Liver (tissue), 9 donors: Measurements from ENCODE around the gene C6orf132. TPM values are rescaled to one million over a fixed set of nuclear protein-coding genes. Genes with fewer than 3 reads are reported as not detected.

Experiments
- DNase-seq: peaks from one replicate; pipeline ENCODE4 v3.0.0-alpha.2; 2017; ENCODE audit warnings: low spot score
- H3K27ac ChIP-seq, 2 donors: one replicate each; pipeline ENCODE4 v1.7.0; 2013; ENCODE audit warnings: inconsistent platforms in 2 of 2, low read length in 2 of 2, control low read depth in 1 of 2, low read depth in 1 of 2, mild to moderate bottlenecking in 1 of 2
- H3K27me3 ChIP-seq, 4 donors: one replicate each; pipeline versions ENCODE4 v1.6.1 to v1.7.0; 2013; ENCODE audit warnings: low read length in 3 of 4, inconsistent platforms in 1 of 4, mild to moderate bottlenecking in 1 of 4, moderate library complexity in 1 of 4; ENCODE audit not compliant: control insufficient read depth in 4 of 4, insufficient read depth in 4 of 4
- H3K36me3 ChIP-seq, 4 donors: one replicate each; pipeline versions ENCODE4 v1.6.1 to v1.7.0; 2013; ENCODE audit warnings: low read length in 3 of 4, mild to moderate bottlenecking in 3 of 4, low read depth in 1 of 4, moderate library complexity in 1 of 4; ENCODE audit not compliant: control insufficient read depth in 4 of 4, insufficient read depth in 3 of 4
- H3K4me1 ChIP-seq, 4 donors: one replicate each; pipeline versions ENCODE4 v1.6.1 to v1.7.0; 2013; ENCODE audit warnings: low read length in 3 of 4, mild to moderate bottlenecking in 3 of 4, moderate library complexity in 1 of 4; ENCODE audit not compliant: control insufficient read depth in 4 of 4, insufficient read depth in 4 of 4
- H3K4me3 ChIP-seq, 3 donors: one replicate each; pipeline versions ENCODE4 v1.6.1 to v1.7.0; 2013; ENCODE audit warnings: low read length in 3 of 3, control low read depth in 1 of 3, low read depth in 1 of 3, mild to moderate bottlenecking in 1 of 3
- H3K9ac ChIP-seq, 2 donors: one replicate each; pipeline ENCODE4 v1.7.0; 2013; ENCODE audit warnings: low read length in 2 of 2, mild to moderate bottlenecking in 2 of 2, moderate library complexity in 2 of 2, control low read depth in 1 of 2, low read depth in 1 of 2
- H3K9me3 ChIP-seq, 4 donors: one replicate each; pipeline versions ENCODE4 v1.6.1 to v1.7.0; 2013; ENCODE audit warnings: low read length in 3 of 4; ENCODE audit not compliant: control insufficient read depth in 4 of 4
- FOXA1 ChIP-seq: IDR thresholded peaks from 2 replicates; pipeline ENCODE4 v1.6.1; 2016; ENCODE audit warnings: antibody characterized with exemption
- FOXA2 ChIP-seq: IDR thresholded peaks from 2 replicates; pipeline ENCODE4 v1.6.1; 2016; ENCODE audit warnings: antibody characterized with exemption
- HNF4A ChIP-seq, 2 donors: conservative IDR thresholded peaks; 2 replicates each; pipeline ENCODE4 v1.6.1; 2016; ENCODE audit warnings: antibody characterized with exemption in 2 of 2, mild to moderate bottlenecking in 2 of 2
- JUND ChIP-seq, 2 donors: IDR thresholded peaks; 2 replicates each; pipeline ENCODE4 v1.6.1; 2016; ENCODE audit warnings: antibody characterized with exemption in 2 of 2
- MAX ChIP-seq: IDR thresholded peaks from 2 replicates; pipeline ENCODE4 v1.6.1; 2016; ENCODE audit warnings: antibody characterized with exemption
- SP1 ChIP-seq: IDR thresholded peaks from 2 replicates; pipeline ENCODE4 v1.6.1; 2018; ENCODE audit warnings: antibody characterized with exemption, mild to moderate bottlenecking
- TAF1 ChIP-seq: conservative IDR thresholded peaks from 2 replicates; pipeline ENCODE4 v1.6.1; 2016; ENCODE audit warnings: antibody characterized with exemption, mild to moderate bottlenecking
- YY1 ChIP-seq: IDR thresholded peaks from 2 replicates; pipeline ENCODE4 v1.6.1; 2016; ENCODE audit warnings: antibody characterized with exemption, mild to moderate bottlenecking
- WGBS: extraction: QIAGEN DNeasy Blood & Tissue Kit; methylation state at CpG from one replicate; pipeline ENCODE4 v1.1.7; 2013; 5-methylcytosine and 5-hydroxymethylcytosine counted together
- polyA plus RNA-seq, 2 donors: library from polyadenylated mRNA; stranded (reverse) in 1 of 2; unstranded in 1 of 2; fragments of 200-250 nt in 1 of 2; fragments of >200 nt in 1 of 2; fragmentation: Nextera tagmentation in 1 of 2; extraction: Ambion mirVana in 1 of 2; gene quantifications; one replicate each; pipeline versions ENCODE4 v1.2.1 to v1.2.3, GENCODE V29; 2013 to 2015
- total RNA-seq, 2 donors: library from RNA; depleted of rRNA; stranded (reverse); fragments of >200 nt; gene quantifications; one replicate each; pipeline ENCODE4 v1.2.3, GENCODE V29; 2014
- TF ChIP-seq, protein P1 (sequence below): fragments of 150-350 bp; IDR thresholded peaks from 2 replicates; pipeline ENCODE4 v1.5.1; 2017; ENCODE audit warnings: improper control_type of control experiment, low read depth, low read length; ENCODE audit not compliant: missing input control
- donor health status: healthy.
- donor health status: healthy.
- donor health status: healthy.
- donor health status: healthy.
- donor health status: healthy.

The C6orf132 gene
- total and polyA plus RNA-seq, 4 donors = 0.07 to 0.25 (median 0.24) TPM; not detected in 1

DNA sequence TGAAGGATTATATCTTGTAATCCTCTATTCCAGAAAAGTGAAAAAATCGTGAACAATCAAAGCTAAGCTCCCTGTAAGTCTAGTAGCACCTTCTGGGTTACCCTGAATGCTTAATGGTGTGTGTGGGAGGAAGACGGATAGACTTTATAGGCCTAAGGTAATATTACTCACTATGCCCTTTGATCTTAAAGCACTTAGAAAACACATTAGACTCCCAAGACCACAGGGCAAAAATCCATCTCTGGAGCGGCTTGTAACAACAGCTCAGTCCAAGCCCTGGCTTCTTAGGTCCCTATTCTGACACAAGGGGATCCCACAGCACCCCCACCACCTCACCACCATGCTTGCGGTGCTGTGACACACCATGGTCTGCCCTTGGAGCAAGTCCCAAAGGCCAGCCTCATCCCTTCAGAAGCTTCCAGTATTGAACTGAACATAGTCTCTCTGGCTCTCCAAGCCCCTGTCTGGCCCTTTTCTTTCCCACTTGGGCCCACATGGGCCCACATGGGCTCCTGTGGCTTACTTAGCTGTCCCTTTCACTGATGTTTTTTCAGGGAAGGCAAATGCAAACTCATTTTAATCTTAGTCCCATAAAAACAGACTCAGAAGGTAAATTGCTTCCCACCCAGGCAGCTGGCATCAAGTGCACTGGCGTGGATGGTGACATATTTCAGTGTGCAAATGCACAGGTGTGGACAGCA lies 28.3 kb downstream of the C6orf132 start:
- WGBS = 76% methylated on average over 5 of the region's 5 CpGs
- no peaks in the 10 kb centered on the region for H3K36me3 ChIP-seq
- no peak for DNase-seq
- H3K4me3 ChIP-seq = no peak overlapping the region
- no peak for TF ChIP-seq YY1
- peak in 1 of 2 donors; percentile 3 for TF ChIP-seq HNF4A (conservative IDR thresholded peaks at IDR 0.05)
- peaks cover 5 to 21% (median 16%) of the 10 kb centered on the region in 4 donors for H3K4me1 ChIP-seq
- no peaks in the 10 kb centered on the region for H3K27me3 ChIP-seq
- no peak overlapping the region for H3K27ac ChIP-seq
- H3K9ac ChIP-seq = no peak overlapping the region
- no peaks in the 10 kb centered on the region for H3K9me3 ChIP-seq

- 97% methylated on average over 1 of the region's 1 CpG for WGBS
- Histone ChIP-seq H3K27ac (no peak overlapping the region), H3K9me3 (no peaks in the 10 kb centered on the region), H3K4me3 (no peak overlapping the region), H3K9ac (no peak overlapping the region), H3K27me3 (no peaks in the 10 kb centered on the region), H3K4me1 (peaks cover 5 to 8% (median 8%) of the 10 kb centered on the region in 4 donors), H3K36me3 (no peaks in the 10 kb centered on the region)
- no peak for DNase-seq
- TF ChIP-seq, protein P1, sequence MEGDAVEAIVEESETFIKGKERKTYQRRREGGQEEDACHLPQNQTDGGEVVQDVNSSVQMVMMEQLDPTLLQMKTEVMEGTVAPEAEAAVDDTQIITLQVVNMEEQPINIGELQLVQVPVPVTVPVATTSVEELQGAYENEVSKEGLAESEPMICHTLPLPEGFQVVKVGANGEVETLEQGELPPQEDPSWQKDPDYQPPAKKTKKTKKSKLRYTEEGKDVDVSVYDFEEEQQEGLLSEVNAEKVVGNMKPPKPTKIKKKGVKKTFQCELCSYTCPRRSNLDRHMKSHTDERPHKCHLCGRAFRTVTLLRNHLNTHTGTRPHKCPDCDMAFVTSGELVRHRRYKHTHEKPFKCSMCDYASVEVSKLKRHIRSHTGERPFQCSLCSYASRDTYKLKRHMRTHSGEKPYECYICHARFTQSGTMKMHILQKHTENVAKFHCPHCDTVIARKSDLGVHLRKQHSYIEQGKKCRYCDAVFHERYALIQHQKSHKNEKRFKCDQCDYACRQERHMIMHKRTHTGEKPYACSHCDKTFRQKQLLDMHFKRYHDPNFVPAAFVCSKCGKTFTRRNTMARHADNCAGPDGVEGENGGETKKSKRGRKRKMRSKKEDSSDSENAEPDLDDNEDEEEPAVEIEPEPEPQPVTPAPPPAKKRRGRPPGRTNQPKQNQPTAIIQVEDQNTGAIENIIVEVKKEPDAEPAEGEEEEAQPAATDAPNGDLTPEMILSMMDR = no peak
- TF ChIP-seq FOXA2 (no peak), JUND (IDR thresholded peaks at IDR 0.05) (no peak)
Measured at GRCh38 chr6:42112351-42112750, 30.1 kb downstream of the C6orf132 start.

DNA sequence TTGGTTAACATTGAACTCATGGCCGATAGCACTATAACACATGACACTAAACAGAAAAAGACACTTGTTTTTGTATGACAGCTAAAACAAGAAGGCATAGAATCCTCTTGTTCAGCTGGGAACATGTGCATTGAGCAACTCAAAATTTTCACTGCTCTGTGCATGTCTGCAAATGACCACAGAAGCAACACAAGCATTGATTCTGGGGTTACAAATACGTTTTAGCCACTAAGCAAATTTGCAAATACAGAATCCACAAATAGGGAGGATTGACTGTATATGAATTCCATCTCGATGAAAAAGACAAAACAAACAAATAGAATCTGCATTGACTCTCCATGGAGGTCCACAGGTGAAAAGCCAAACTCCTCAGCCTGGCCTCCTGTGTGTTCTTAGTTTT lies 31.7 kb downstream of the C6orf132 start:
- no peak for DNase-seq
- no peaks in the 10 kb centered on the region for H3K9me3 ChIP-seq
- H3K4me3 ChIP-seq = no peak overlapping the region
- no peak overlapping the region for H3K9ac ChIP-seq
- no peak overlapping the region for H3K27ac ChIP-seq
- no peaks in the 10 kb centered on the region for H3K27me3 ChIP-seq
- H3K4me1 ChIP-seq = peaks cover 0 to 2% (median 0%) of the 10 kb centered on the region in 4 donors
- WGBS = 54% methylated on average over 3 of the region's 3 CpGs
- H3K36me3 ChIP-seq = no peaks in the 10 kb centered on the region
- TF ChIP-seq MAX (no peak), TAF1 (no peak), JUND (IDR thresholded peaks at IDR 0.05) (no peak), HNF4A (conservative IDR thresholded peaks at IDR 0.05) (no peak), YY1 (no peak), FOXA1 (no peak), SP1 (no peak)
- TF ChIP-seq, protein P1 = no peak
